GM21717 (cell line): ENCODE measurements around the gene UBXN6.
A peak's percentile ranks its signal among the peaks of the same experiment; 100 is the strongest.

ENCODE experiments used
- ATAC-seq: cut with Tn5 transposase; IDR thresholded peaks from one replicate; pipeline ENCODE4 v1.9.1; 2021; ENCODE audit warnings: mild to moderate bottlenecking, moderate library complexity; ENCODE audit not compliant: unreplicated experiment

The UBXN6 gene

GRCh38 chr19:4456843-4457653, 546 bp downstream of the UBXN6 start:
- ATAC-seq, result peak; percentile 8

- no peak for ATAC-seq
Measured at GRCh38 chr19:4456476-4456842, 1.1 kb downstream of the UBXN6 start.

GRCh38 chr19:4455719-4456475, 1.7 kb downstream of the UBXN6 start:
- ATAC-seq, result no peak

GRCh38 chr19:4454747-4455718, 2.6 kb downstream of the UBXN6 start:
- no peak for ATAC-seq

- no peak for ATAC-seq
Measured at GRCh38 chr19:4453232-4454179, 4.1 kb downstream of the UBXN6 start.

- ATAC-seq, result no peak
Measured at GRCh38 chr19:4452230-4452990, 5.2 kb downstream of the UBXN6 start.

GRCh38 chr19:4449639-4450028, 8.0 kb downstream of the UBXN6 start:
- ATAC-seq, result no peak

GRCh38 chr19:4449022-4449638, 8.5 kb downstream of the UBXN6 start:
- no peak for ATAC-seq

GRCh38 chr19:4448147-4448985, 9.2 kb downstream of the UBXN6 start:
- ATAC-seq, result no peak

GRCh38 chr19:4447327-4448146, 10.1 kb downstream of the UBXN6 start:
- ATAC-seq, result no peak

GRCh38 chr19:4446704-4447200, 10.8 kb downstream of the UBXN6 start:
- ATAC-seq, result no peak

GRCh38 chr19:4445963-4446703, 11.5 kb downstream of the UBXN6 start:
- ATAC-seq, result no peak

- no peak for ATAC-seq
Measured at GRCh38 chr19:4444765-4445741, 12.5 kb downstream of the UBXN6 start.

GRCh38 chr19:4443966-4444764, 13.4 kb downstream of the UBXN6 start:
- ATAC-seq, result no peak
